ENCODE results near the gene CAPNS1.

The CAPNS1 gene

GRCh38 chr19:36113894-36114720 lies 25.8 kb upstream of the CAPNS1 start:
- TF ChIP-seq, protein P1, sequence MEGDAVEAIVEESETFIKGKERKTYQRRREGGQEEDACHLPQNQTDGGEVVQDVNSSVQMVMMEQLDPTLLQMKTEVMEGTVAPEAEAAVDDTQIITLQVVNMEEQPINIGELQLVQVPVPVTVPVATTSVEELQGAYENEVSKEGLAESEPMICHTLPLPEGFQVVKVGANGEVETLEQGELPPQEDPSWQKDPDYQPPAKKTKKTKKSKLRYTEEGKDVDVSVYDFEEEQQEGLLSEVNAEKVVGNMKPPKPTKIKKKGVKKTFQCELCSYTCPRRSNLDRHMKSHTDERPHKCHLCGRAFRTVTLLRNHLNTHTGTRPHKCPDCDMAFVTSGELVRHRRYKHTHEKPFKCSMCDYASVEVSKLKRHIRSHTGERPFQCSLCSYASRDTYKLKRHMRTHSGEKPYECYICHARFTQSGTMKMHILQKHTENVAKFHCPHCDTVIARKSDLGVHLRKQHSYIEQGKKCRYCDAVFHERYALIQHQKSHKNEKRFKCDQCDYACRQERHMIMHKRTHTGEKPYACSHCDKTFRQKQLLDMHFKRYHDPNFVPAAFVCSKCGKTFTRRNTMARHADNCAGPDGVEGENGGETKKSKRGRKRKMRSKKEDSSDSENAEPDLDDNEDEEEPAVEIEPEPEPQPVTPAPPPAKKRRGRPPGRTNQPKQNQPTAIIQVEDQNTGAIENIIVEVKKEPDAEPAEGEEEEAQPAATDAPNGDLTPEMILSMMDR (conservative IDR thresholded peaks at IDR 0.05; ENCODE audit: low read length), result peak; percentile 30
- DNase-seq (ENCODE audit: low read depth), result peak; percentile 38
- H3K4me3 ChIP-seq (ENCODE audit: low read length), result peak overlapping the region; percentile 97

- TF ChIP-seq, protein P1 (conservative IDR thresholded peaks at IDR 0.05; ENCODE audit: low read length), result no peak
- H3K4me3 ChIP-seq (ENCODE audit: low read length), result peak within 1 kb of the TSS; percentile 97
- DNase-seq (ENCODE audit: low read depth), result peak; percentile 100
Observed at GRCh38 chr19:36114721-36115452, 25.0 kb upstream of the CAPNS1 start, which contains the start of gene POLR2I. TSS of gene POLR2I (minus strand) at chr19:36114875. CDS start at chr19:36114856, 19 bp downstream.

GRCh38 chr19:36115453-36116343 lies 24.2 kb upstream of the CAPNS1 start, which contains the start of gene TBCB:
TSS of gene TBCB (plus strand) at chr19:36115468. CDS start at chr19:36115561, 93 bp downstream.
- TF ChIP-seq, protein P1 (conservative IDR thresholded peaks at IDR 0.05; ENCODE audit: low read length), result no peak
- DNase-seq (ENCODE audit: low read depth), result peak; percentile 30
- H3K4me3 ChIP-seq (ENCODE audit: low read length), result peak within 1 kb of the TSS; percentile 97

DNA sequence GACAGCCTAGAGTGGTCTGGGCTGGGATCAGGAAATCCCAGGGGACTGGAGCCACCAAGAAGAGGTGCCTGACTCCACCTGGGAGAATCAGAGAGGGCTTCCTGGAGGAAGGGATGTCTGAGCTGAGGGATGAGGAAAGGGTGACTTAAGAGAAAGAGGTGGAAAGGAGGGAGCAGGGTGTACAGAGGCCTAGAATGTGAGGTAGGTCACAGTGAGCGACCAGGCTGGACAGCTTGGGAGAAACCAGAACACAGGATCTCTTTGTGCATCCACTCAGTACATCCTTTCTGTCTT lies 23.6 kb upstream of the CAPNS1 start:
- peak overlapping the region; percentile 82 for H3K4me3 ChIP-seq (ENCODE audit: low read length)
- DNase-seq (ENCODE audit: low read depth), result no peak
- TF ChIP-seq, protein P1 (conservative IDR thresholded peaks at IDR 0.05; ENCODE audit: low read length), result no peak

DNA sequence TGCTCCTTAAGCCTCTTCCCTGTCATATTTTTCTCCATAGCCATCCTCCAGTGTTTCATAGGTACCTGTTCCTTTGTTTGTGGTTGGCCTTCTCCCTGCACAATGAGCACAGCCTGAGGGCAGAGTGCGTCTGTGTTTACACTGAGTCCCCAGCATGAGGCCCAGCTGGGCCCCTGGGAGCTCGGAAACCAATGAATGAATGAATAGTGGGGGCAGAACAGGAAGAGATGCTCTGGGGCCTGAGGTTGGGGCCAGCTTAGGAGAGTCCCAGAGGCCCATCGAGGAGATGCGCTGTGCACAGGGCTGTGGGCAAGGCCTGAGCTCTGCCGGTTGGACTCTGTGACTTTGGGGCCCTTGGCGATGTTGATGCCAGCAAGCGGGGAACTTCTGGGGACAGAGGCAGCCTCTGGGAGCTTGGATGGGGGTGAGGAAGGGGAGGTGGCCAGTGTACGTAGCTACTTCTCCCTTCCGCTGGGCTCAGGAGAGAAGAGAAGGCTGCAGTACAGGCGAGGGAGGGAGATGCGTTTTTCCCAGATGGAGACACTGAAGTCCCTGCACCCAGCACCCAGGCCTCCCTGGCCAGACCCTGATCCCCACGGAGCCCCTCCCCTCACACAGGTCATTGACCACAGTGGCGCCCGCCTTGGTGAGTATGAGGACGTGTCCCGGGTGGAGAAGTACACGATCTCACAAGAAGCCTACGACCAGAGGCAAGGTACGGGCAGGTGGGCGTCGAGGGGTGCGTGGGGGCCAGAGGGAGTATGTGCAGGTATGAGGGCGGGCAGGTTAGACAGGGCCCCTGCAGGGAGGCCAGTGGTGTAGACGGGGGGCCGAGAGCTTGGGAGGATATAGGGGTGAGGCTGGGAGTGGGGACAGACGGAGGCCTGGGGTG lies 19.5 kb upstream of the CAPNS1 start:
- no peak for DNase-seq (ENCODE audit: low read depth)
- no peak overlapping the region for H3K4me3 ChIP-seq (ENCODE audit: low read length)
- TF ChIP-seq, protein P1 (conservative IDR thresholded peaks at IDR 0.05; ENCODE audit: low read length), result no peak

DNA sequence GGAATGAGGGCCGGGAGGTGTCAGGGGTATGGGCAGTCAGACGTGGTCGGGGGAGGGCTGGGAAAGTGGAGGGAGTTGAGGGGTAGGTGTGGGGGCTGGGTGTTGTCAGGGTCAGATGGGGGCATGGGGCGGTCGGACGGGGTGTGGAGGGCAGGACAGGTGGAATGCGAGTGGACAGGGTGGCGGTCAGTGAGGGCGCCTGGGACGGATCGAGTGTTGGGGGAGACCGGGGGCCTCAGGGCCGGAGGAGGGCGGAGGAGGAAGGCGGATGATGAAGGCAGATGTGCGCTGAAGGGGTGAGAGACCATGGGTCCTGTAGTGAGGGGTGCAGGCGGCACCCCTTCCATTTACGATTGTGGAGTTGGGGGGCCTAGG lies 18.9 kb upstream of the CAPNS1 start:
- TF ChIP-seq, protein P1 (conservative IDR thresholded peaks at IDR 0.05; ENCODE audit: low read length), result no peak
- no peak for DNase-seq (ENCODE audit: low read depth)
- no peak overlapping the region for H3K4me3 ChIP-seq (ENCODE audit: low read length)
